H9 (cell line): ENCODE measurements around the gene INHBB. TPM values are rescaled to one million over a fixed set of nuclear protein-coding genes. Genes with fewer than 3 reads are reported as not detected.

ENCODE experiments used
- DNase-seq: peaks from one replicate; pipeline ENCODE4 v3.0.0-alpha.2; 2017
- H2AFZ ChIP-seq: one replicate; pipeline ENCODE4 v1.6.1; 2013; ENCODE audit warnings: mild to moderate bottlenecking, low read length, control low read depth, moderate library complexity
- H2AK5ac ChIP-seq: 2 replicates; pipeline ENCODE4 v1.6.1; 2013; ENCODE audit warnings: low read length, control low read depth, mixed read lengths; ENCODE audit not compliant: insufficient read length
- H2BK120ac ChIP-seq: one replicate; pipeline ENCODE4 v1.6.1; 2013; ENCODE audit warnings: low read depth, mild to moderate bottlenecking, low read length, control low read depth, inconsistent platforms; ENCODE audit not compliant: poor library complexity, severe bottlenecking
- H2BK12ac ChIP-seq: 2 replicates; pipeline ENCODE4 v1.6.1; 2013; ENCODE audit warnings: low read length, control low read depth, mixed read lengths, low read depth; ENCODE audit not compliant: insufficient read length
- H2BK15ac ChIP-seq: 2 replicates; pipeline ENCODE4 v1.6.1; 2013; ENCODE audit warnings: low read depth, low read length, control low read depth
- H2BK20ac ChIP-seq: one replicate; pipeline ENCODE4 v1.6.1; 2013; ENCODE audit warnings: low read depth, mild to moderate bottlenecking, low read length, control low read depth, inconsistent platforms; ENCODE audit not compliant: poor library complexity, severe bottlenecking
- H2BK5ac ChIP-seq: 2 replicates; pipeline ENCODE4 v1.6.1; 2013; ENCODE audit warnings: low read length, control low read depth, mixed read lengths; ENCODE audit not compliant: insufficient read length
- H3K14ac ChIP-seq: 2 replicates; pipeline ENCODE4 v1.6.1; 2013; ENCODE audit warnings: low read length, control low read depth; ENCODE audit not compliant: insufficient read depth
- H3K18ac ChIP-seq: 2 replicates; pipeline ENCODE4 v1.6.1; 2013; ENCODE audit warnings: low read depth, mild to moderate bottlenecking, mixed read lengths, low read length, control low read depth; ENCODE audit not compliant: insufficient read length
- H3K23ac ChIP-seq: 2 replicates; pipeline ENCODE4 v1.6.1; 2013; ENCODE audit warnings: low read length, control low read depth, mixed read lengths, low read depth; ENCODE audit not compliant: insufficient read length
- H3K23me2 ChIP-seq: 2 replicates; pipeline ENCODE4 v1.6.1; 2013; ENCODE audit warnings: low read depth, mild to moderate bottlenecking, mixed read lengths, low read length, control low read depth; ENCODE audit not compliant: insufficient read length, poor library complexity, severe bottlenecking
- H3K27ac ChIP-seq: 2 replicates; pipeline ENCODE4 v1.5.1; 2013; ENCODE audit warnings: low read length, control low read depth, mixed read lengths, low read depth; ENCODE audit not compliant: insufficient read length
- H3K27me3 ChIP-seq: 2 replicates; pipeline ENCODE4 v1.6.1; 2013; ENCODE audit warnings: low read length, control low read depth, inconsistent platforms; ENCODE audit not compliant: insufficient read depth
- H3K4ac ChIP-seq: 2 replicates; pipeline ENCODE4 v1.6.1; 2013; ENCODE audit warnings: low read depth, mild to moderate bottlenecking, control low read depth, inconsistent platforms, low read length, moderate library complexity
- H3K4me1 ChIP-seq: 2 replicates; pipeline ENCODE4 v1.6.1; 2013; ENCODE audit warnings: low read length, control low read depth, inconsistent platforms; ENCODE audit not compliant: insufficient read depth
- H3K4me2 ChIP-seq: 2 replicates; pipeline ENCODE4 v1.6.1; 2013; ENCODE audit warnings: low read length, control low read depth, mixed read lengths; ENCODE audit not compliant: insufficient read length, insufficient read depth
- H3K56ac ChIP-seq: 2 replicates; pipeline ENCODE4 v1.6.1; 2013; ENCODE audit warnings: low read depth, mild to moderate bottlenecking, mixed read lengths, low read length, control low read depth; ENCODE audit not compliant: insufficient read length
- H3K79me1 ChIP-seq: 2 replicates; pipeline ENCODE4 v1.6.1; 2013; ENCODE audit warnings: low read depth, mild to moderate bottlenecking, moderate library complexity, low read length, control low read depth, inconsistent platforms; ENCODE audit not compliant: insufficient read depth, poor library complexity, severe bottlenecking
- H3K79me2 ChIP-seq: 2 replicates; pipeline ENCODE4 v1.6.1; 2013; ENCODE audit warnings: low read length, control low read depth, inconsistent platforms; ENCODE audit not compliant: insufficient read depth
- H3K9ac ChIP-seq: 2 replicates; pipeline ENCODE4 v1.6.1; 2013; ENCODE audit warnings: low read length, control low read depth, mixed read lengths; ENCODE audit not compliant: insufficient read length; ENCODE audit errors: extremely low read depth
- H3K9me3 ChIP-seq: one replicate; pipeline ENCODE4 v1.6.1; 2013; ENCODE audit warnings: low read depth, low read length, inconsistent platforms; ENCODE audit not compliant: control insufficient read depth
- H3T11ph ChIP-seq: one replicate; pipeline ENCODE4 v1.6.1; 2013; ENCODE audit warnings: mild to moderate bottlenecking, low read length, control low read depth, inconsistent platforms
- H4K20me1 ChIP-seq: one replicate; pipeline ENCODE4 v1.6.1; 2013; ENCODE audit not compliant: control insufficient read depth, insufficient read length, insufficient read depth
- H4K5ac ChIP-seq: 2 replicates; pipeline ENCODE4 v1.6.1; 2013; ENCODE audit warnings: low read depth, mild to moderate bottlenecking, mixed read lengths, low read length, control low read depth; ENCODE audit not compliant: insufficient read length
- H4K8ac ChIP-seq: replicated peaks from 2 replicates; pipeline ENCODE4 v1.6.1; 2013; ENCODE audit warnings: low read length, control low read depth, mixed read lengths, low read depth; ENCODE audit not compliant: insufficient read length
- H4K91ac ChIP-seq: 2 replicates; pipeline ENCODE4 v1.6.1; 2013; ENCODE audit warnings: low read depth, mild to moderate bottlenecking, moderate library complexity, mixed read lengths, low read length, control low read depth; ENCODE audit not compliant: insufficient read length
- H3K27ac Mint-ChIP-seq, 3 experiments: 2 replicates in 2 of 3; 3 replicates in 1 of 3; pipeline ENCODE4 v1.8.0; 2020 to 2021; ENCODE audit warnings: mixed read lengths in 3 of 3, mild to moderate bottlenecking in 1 of 3, moderate library complexity in 1 of 3
- H3K27me3 Mint-ChIP-seq: 2 replicates; pipeline ENCODE4 v1.8.0; 2021; ENCODE audit warnings: low read depth, mild to moderate bottlenecking, moderate library complexity, mixed read lengths
- H3K36me3 Mint-ChIP-seq, 3 experiments: 2 replicates in 2 of 3; 3 replicates in 1 of 3; pipeline ENCODE4 v1.8.0; 2020 to 2021; ENCODE audit warnings: low read depth in 3 of 3, mixed read lengths in 3 of 3; ENCODE audit not compliant: insufficient read depth in 1 of 3
- H3K4me1 Mint-ChIP-seq, 2 experiments: 2 replicates each; pipeline ENCODE4 v1.8.0; 2020; ENCODE audit warnings: mixed read lengths in 2 of 2
- H3K4me3 Mint-ChIP-seq, 2 experiments: 2 replicates in 1 of 2; 3 replicates in 1 of 2; pipeline ENCODE4 v1.8.0; 2020 to 2021; ENCODE audit warnings: mild to moderate bottlenecking in 2 of 2, mixed read lengths in 2 of 2, moderate library complexity in 1 of 2
- H3K9me3 Mint-ChIP-seq, 2 experiments: 2 replicates in 1 of 2; 3 replicates in 1 of 2; pipeline ENCODE4 v1.8.0; 2020; ENCODE audit warnings: mild to moderate bottlenecking in 2 of 2, mixed read lengths in 2 of 2, moderate library complexity in 1 of 2
- WGBS: extraction: QIAGEN DNeasy Blood & Tissue Kit; methylation state at CpG from one replicate; pipeline ENCODE4 v1.1.7; 2013; ENCODE audit warnings: missing lambda C conversion rate, low lambda C conversion rate, mixed read lengths; ENCODE audit not compliant: insufficient read length; ENCODE audit errors: extremely low coverage; 5-methylcytosine and 5-hydroxymethylcytosine counted together
- total RNA-seq: library from RNA; stranded (reverse); gene quantifications from 2 replicates; pipeline ENCODE4 v1.2.1, GENCODE V29; 2021
- TF ChIP-seq, protein P1 (sequence below): fragments of 200-600 bp; sonication (generic); conservative IDR thresholded peaks from 3 replicates; pipeline ENCODE4 v1.8.0; 2021; ENCODE audit warnings: antibody characterized with exemption, mild to moderate bottlenecking

Gene INHBB
- total RNA-seq, 1 experiment from 2014 or later: 0.13 TPM

DNA sequence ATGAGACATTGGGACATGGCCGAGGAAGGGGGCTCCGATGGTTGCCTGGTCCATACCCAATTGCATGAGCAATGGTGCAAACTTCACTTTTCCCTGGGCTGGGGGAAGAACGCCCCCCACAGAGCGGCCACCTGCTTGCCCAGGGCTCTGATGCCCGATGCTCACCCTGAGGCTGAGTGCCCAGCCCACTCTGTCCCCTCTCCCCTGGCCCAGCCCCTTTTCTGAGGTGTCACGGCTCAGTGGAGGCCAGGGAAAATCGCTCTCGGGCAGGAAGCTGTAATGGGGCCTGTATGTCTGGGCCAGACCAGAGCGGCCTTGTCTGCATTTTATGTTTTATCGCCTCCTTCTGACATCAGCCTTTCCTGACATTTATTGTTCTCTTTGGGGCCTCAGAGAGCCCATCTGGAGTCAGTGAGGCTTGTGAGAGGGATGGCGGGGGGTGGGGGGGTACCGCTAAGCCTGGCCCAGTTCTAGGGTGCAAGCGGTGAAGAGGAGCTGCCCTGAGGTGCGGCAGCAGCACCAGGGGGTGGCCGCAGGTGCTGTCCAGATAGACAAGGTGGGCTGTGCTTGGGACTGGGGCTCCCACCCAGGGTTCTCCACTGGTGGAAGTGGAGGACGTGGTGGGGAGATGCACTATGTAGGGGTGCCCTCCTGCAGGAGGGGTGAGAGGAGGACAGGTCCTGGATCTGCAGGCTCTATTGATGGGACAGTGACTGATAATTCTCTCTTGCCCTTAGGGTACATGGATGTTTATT is 46.2 kb downstream of the INHBB start:
- no peak overlapping the region for H3K18ac ChIP-seq
- H3K4me2 ChIP-seq: no peak overlapping the region
- peaks cover 8 to 12% of the 10 kb centered on the region in 2 experiments for H3K4me1 Mint-ChIP-seq
- no peak overlapping the region for H3K23ac ChIP-seq
- H3K9me3 ChIP-seq: no peaks in the 10 kb centered on the region
- no peak overlapping the region for H3K56ac ChIP-seq
- H3K27me3 Mint-ChIP-seq: peaks cover 50% of the 10 kb centered on the region
- H3K9ac ChIP-seq: no peak overlapping the region
- no peak overlapping the region for H2BK120ac ChIP-seq
- no peak overlapping the region for H3K4ac ChIP-seq
- WGBS: no CpG with 5 or more reads among the region's 16 CpGs
- TF ChIP-seq, protein P1, sequence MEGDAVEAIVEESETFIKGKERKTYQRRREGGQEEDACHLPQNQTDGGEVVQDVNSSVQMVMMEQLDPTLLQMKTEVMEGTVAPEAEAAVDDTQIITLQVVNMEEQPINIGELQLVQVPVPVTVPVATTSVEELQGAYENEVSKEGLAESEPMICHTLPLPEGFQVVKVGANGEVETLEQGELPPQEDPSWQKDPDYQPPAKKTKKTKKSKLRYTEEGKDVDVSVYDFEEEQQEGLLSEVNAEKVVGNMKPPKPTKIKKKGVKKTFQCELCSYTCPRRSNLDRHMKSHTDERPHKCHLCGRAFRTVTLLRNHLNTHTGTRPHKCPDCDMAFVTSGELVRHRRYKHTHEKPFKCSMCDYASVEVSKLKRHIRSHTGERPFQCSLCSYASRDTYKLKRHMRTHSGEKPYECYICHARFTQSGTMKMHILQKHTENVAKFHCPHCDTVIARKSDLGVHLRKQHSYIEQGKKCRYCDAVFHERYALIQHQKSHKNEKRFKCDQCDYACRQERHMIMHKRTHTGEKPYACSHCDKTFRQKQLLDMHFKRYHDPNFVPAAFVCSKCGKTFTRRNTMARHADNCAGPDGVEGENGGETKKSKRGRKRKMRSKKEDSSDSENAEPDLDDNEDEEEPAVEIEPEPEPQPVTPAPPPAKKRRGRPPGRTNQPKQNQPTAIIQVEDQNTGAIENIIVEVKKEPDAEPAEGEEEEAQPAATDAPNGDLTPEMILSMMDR: no peak
- H3K9me3 Mint-ChIP-seq: no peaks in the 10 kb centered on the region
- H3K4me1 ChIP-seq: no peaks in the 10 kb centered on the region
- H3K27ac ChIP-seq: no peak overlapping the region
- H2BK20ac ChIP-seq: no peak overlapping the region
- H4K91ac ChIP-seq: no peak overlapping the region
- H2BK5ac ChIP-seq: no peak overlapping the region
- no peak overlapping the region for H2AK5ac ChIP-seq
- H2BK15ac ChIP-seq: no peak overlapping the region
- H3K36me3 Mint-ChIP-seq: no peaks in the 10 kb centered on the region
- no peaks in the 10 kb centered on the region for H3K79me1 ChIP-seq
- no peak for DNase-seq
- H3K23me2 ChIP-seq: no peaks in the 10 kb centered on the region
- no peak overlapping the region for H3K14ac ChIP-seq
- H4K5ac ChIP-seq: no peak overlapping the region
- no peak overlapping the region for H3K27ac Mint-ChIP-seq
- H3T11ph ChIP-seq: no peak overlapping the region
- H2BK12ac ChIP-seq: no peak overlapping the region
- H3K4me3 Mint-ChIP-seq: no peak overlapping the region
- H4K20me1 ChIP-seq: no peaks in the 10 kb centered on the region
- H4K8ac ChIP-seq: no peak overlapping the region
- H3K79me2 ChIP-seq: no peaks in the 10 kb centered on the region
- no peak overlapping the region for H2AFZ ChIP-seq
- no peaks in the 10 kb centered on the region for H3K27me3 ChIP-seq
